Caco-2 (cell line): ENCODE measurements around the gene SAMD10. TPM values are rescaled to one million over a fixed set of nuclear protein-coding genes. Genes with fewer than 3 reads are reported as not detected.

Experiments
- BruUV-seq: library from RNA; stranded (reverse); fragments of 400-500 nt; replicated peaks from 2 replicates; lab custom pipeline; 2021; lab: Mats Ljungman, UMichigan
- CTCF ChIA-PET: fragments of 300-600 bp; sonication (Branson Sonifier 250); formaldehyde crosslinking; loops from one replicate; lab custom pipeline; 2022; ENCODE audit warnings: antibody characterized with exemption; lab: Charles Lee
- POLR2A ChIA-PET: fragments of 300-600 bp; sonication (Branson Sonifier 250); formaldehyde crosslinking; loops from one replicate; lab custom pipeline; 2022; ENCODE audit warnings: antibody characterized with exemption; lab: Charles Lee
- DNase-seq, 2 experiments: peaks; one replicate each; pipeline versions ENCODE4 v3.0.0 to v3.0.0-alpha.2; 2020 to 2022
- H3K27me3 ChIP-seq: replicated peaks from 2 replicates; pipeline ENCODE4 v1.6.0; 2011; ENCODE audit warnings: low read length; ENCODE audit not compliant: control insufficient read depth, insufficient read depth
- H3K36me3 ChIP-seq: 2 replicates; pipeline ENCODE4 v1.5.1; 2011; ENCODE audit warnings: low read length; ENCODE audit not compliant: control insufficient read depth, insufficient read depth
- H3K4me1 ChIP-seq: fragments of 250-450 bp; sonication (Bioruptor Pico); 2 replicates; pipeline ENCODE4 v1.5.1; 2020; ENCODE audit warnings: mild to moderate bottlenecking
- H3K4me3 ChIP-seq: 2 replicates; pipeline ENCODE4 v1.5.1; 2011; ENCODE audit warnings: low read depth, mild to moderate bottlenecking, control low read depth, low read length
- H3K9me3 ChIP-seq: fragments of 250-450 bp; sonication (Bioruptor Pico); 2 replicates; pipeline ENCODE4 v1.5.1; 2020; ENCODE audit warnings: mild to moderate bottlenecking, moderate library complexity
- H3K27ac Mint-ChIP-seq: one replicate; pipeline ENCODE4 v1.8.0; 2022; ENCODE audit warnings: mixed read lengths; ENCODE audit not compliant: unreplicated experiment
- H3K27me3 Mint-ChIP-seq: one replicate; pipeline ENCODE4 v1.8.0; 2022; ENCODE audit warnings: mixed read lengths; ENCODE audit not compliant: insufficient read depth, unreplicated experiment
- H3K36me3 Mint-ChIP-seq: one replicate; pipeline ENCODE4 v1.8.0; 2022; ENCODE audit warnings: mild to moderate bottlenecking, mixed read lengths; ENCODE audit not compliant: insufficient read depth, unreplicated experiment
- H3K4me1 Mint-ChIP-seq: one replicate; pipeline ENCODE4 v1.8.0; 2022; ENCODE audit warnings: low read depth, mixed read lengths; ENCODE audit not compliant: unreplicated experiment
- H3K4me3 Mint-ChIP-seq: one replicate; pipeline ENCODE4 v1.8.0; 2022; ENCODE audit warnings: mild to moderate bottlenecking, moderate library complexity, mixed read lengths; ENCODE audit not compliant: unreplicated experiment
- H3K9me3 Mint-ChIP-seq: one replicate; pipeline ENCODE4 v1.8.0; 2022; ENCODE audit warnings: mixed read lengths; ENCODE audit not compliant: unreplicated experiment
- intact Hi-C: fragments of 100-400 bp; cut with micrococcal nuclease; formaldehyde crosslinking; loops from one replicate; pipeline ENCODE4 v1.10.0; 2022; ENCODE audit not compliant: unreplicated experiment
- total RNA-seq: library from RNA; stranded (reverse); gene quantifications from 2 replicates; pipeline ENCODE4 v1.2.3, GENCODE V29; 2022
- TF ChIP-seq, protein P1 (sequence below), 2 experiments: fragments of 200-600 bp in 1 of 2; IDR thresholded peaks; 1 replicate in 1 of 2; 2 replicates in 1 of 2; pipeline versions ENCODE4 v1.5.1 to v1.8.0; 2011 to 2022; ENCODE audit warnings: antibody characterized with exemption in 1 of 2, control low read depth in 1 of 2, inconsistent platforms in 1 of 2, low read depth in 1 of 2, low read length in 1 of 2, mild to moderate bottlenecking in 1 of 2, moderate library complexity in 1 of 2; ENCODE audit not compliant: insufficient read depth in 1 of 2, severe bottlenecking in 1 of 2, unreplicated experiment in 1 of 2

The SAMD10 gene
- total RNA-seq, 1 experiment from 2014 or later, result 13.6 TPM

DNA sequence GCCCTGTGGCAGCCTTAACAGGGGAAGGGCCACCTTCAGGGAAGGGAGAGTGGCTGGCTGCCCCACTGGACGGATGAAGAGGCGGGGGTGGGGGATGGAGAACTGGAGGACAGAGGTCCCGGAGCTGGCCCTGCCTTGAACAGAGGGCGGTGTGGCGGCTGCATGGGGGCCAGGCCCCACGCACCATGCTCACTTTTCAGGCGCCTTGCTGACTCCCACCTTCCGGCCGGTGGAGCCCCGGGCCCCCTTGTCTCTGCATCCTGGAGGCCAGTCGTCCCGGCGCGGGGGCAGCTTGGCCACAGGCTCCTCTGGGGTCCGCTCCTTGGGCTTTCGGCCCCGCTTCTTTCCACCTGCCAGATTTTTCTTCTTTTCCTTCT is 19.8 kb downstream of the SAMD10 start:
- peaks cover 70% of the 10 kb centered on the region for H3K36me3 Mint-ChIP-seq
- no peaks in the 10 kb centered on the region for H3K27me3 Mint-ChIP-seq
- H3K4me3 ChIP-seq, result no peak overlapping the region
- no peak overlapping the region for H3K27ac Mint-ChIP-seq
- ChIA-PET POLR2A (no interaction called here), CTCF (interaction anchor here (0.5 kb wide), 1 partner anchor 421 kb away, joined by 4 read pairs; no protein-coding TSS in a partner anchor)
- peaks cover 28% of the 10 kb centered on the region for H3K4me1 Mint-ChIP-seq
- no peaks in the 10 kb centered on the region for H3K9me3 Mint-ChIP-seq
- TF ChIP-seq, protein P1, sequence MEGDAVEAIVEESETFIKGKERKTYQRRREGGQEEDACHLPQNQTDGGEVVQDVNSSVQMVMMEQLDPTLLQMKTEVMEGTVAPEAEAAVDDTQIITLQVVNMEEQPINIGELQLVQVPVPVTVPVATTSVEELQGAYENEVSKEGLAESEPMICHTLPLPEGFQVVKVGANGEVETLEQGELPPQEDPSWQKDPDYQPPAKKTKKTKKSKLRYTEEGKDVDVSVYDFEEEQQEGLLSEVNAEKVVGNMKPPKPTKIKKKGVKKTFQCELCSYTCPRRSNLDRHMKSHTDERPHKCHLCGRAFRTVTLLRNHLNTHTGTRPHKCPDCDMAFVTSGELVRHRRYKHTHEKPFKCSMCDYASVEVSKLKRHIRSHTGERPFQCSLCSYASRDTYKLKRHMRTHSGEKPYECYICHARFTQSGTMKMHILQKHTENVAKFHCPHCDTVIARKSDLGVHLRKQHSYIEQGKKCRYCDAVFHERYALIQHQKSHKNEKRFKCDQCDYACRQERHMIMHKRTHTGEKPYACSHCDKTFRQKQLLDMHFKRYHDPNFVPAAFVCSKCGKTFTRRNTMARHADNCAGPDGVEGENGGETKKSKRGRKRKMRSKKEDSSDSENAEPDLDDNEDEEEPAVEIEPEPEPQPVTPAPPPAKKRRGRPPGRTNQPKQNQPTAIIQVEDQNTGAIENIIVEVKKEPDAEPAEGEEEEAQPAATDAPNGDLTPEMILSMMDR (IDR thresholded peaks at IDR 0.05; ENCODE audit: insufficient read depth in 1 of 2, low read depth in 1 of 2, low read length in 1 of 2, severe bottlenecking in 1 of 2, unreplicated experiment in 1 of 2), result no peak
- H3K36me3 ChIP-seq, result peaks cover 15% of the 10 kb centered on the region
- peaks cover 18% of the 10 kb centered on the region for H3K4me1 ChIP-seq
- no TSS peak for BruUV-seq
- DNase-seq, result no peak
- peaks cover 8% of the 10 kb centered on the region; the same call in 1 of the 2 replicates for H3K9me3 ChIP-seq
- H3K27me3 ChIP-seq, result no peaks in the 10 kb centered on the region
- H3K4me3 Mint-ChIP-seq, result no peak overlapping the region
- intact Hi-C loops, result loop anchor here (5.0 kb wide), 1 partner anchor 422 kb away; the partner anchor contains the start of gene PTK6

DNA sequence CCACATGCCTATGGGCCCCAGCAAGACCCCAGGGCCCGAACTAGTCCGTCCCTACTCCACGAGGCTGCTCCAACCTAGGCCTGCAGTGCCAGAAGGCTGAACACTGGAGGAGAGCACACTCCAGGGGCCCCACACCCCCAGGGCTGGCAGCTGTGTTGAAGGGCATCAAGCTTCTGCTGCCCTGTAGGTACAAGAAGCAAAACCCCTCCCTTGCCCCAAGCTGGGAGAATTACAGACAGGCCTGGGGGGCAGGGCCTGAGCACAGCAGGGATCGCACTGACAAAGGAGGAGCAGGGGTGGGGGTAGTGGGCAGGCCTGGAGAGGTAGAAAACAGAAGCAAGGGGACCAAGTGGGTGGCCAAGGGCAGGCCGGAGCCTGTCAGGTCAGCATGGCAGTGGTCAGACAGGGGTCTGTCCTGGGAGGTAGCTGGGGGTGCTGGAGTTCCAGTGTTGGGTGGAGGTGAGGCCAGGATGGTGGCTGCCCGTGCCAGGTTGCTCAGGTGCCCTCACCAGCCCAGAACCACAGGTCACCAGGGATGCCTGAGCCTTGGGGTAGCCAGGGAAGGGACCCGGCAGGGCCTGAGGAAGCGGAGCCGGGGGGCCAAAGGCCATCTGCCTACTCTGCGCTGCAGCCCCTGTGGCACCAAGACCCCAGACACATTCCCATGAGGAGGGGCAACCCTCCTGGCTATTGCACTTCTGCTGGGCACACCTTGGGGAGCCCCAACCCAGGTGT is 20.3 kb downstream of the SAMD10 start:
- ChIA-PET CTCF (interaction anchor here (0.6 kb wide), 1 partner anchor 15 kb away, joined by 3 read pairs; no protein-coding TSS in a partner anchor), POLR2A (interaction anchor here (0.6 kb wide), 1 partner anchor 28 kb away, joined by 3 read pairs; no protein-coding TSS in a partner anchor)
- no peaks in the 10 kb centered on the region for H3K9me3 Mint-ChIP-seq
- peaks cover 70% of the 10 kb centered on the region for H3K36me3 Mint-ChIP-seq
- Histone ChIP-seq H3K36me3 (peaks cover 13% of the 10 kb centered on the region), H3K9me3 (peaks cover 3% of the 10 kb centered on the region; the same call in 1 of the 2 replicates), H3K27me3 (no peaks in the 10 kb centered on the region), H3K4me1 (peaks cover 22% of the 10 kb centered on the region), H3K4me3 (no peak overlapping the region)
- intact Hi-C loops, result loop anchor here (5.0 kb wide), 1 partner anchor 422 kb away; the partner anchor contains the start of gene PTK6
- BruUV-seq, result no TSS peak
- TF ChIP-seq, protein P1 (IDR thresholded peaks at IDR 0.05; ENCODE audit: insufficient read depth in 1 of 2, low read depth in 1 of 2, low read length in 1 of 2, severe bottlenecking in 1 of 2, unreplicated experiment in 1 of 2), result no peak
- H3K4me1 Mint-ChIP-seq, result peaks cover 34% of the 10 kb centered on the region
- DNase-seq, result no peak
- no peaks in the 10 kb centered on the region for H3K27me3 Mint-ChIP-seq
- H3K4me3 Mint-ChIP-seq, result peak overlapping the region; percentile 89
- peak overlapping the region; percentile 94 for H3K27ac Mint-ChIP-seq

DNA sequence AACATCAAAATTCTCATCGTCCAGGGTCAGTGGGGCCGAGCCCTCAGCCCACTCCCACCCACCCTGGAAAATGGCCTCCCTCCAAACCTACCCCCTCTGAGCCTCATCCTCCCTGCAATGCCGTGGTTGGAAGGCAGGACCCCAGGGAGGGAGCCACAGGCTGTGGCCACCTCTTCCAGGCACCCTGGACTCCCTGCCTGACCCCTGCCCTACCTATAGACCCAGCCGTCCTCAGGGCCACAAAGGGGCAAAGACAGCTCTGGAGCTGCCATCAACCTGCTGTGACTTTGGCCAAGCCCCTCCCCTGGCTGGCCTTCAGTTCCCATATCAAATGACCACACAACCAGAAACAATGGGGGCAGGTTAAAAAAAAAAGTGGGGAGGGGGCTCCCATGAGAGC is 21.0 kb downstream of the SAMD10 start:
- Mint-ChIP-seq H3K4me3 (peak overlapping the region; percentile 89), H3K4me1 (peaks cover 40% of the 10 kb centered on the region), H3K27ac (peak overlapping the region; percentile 94), H3K9me3 (no peaks in the 10 kb centered on the region), H3K36me3 (peaks cover 67% of the 10 kb centered on the region), H3K27me3 (no peaks in the 10 kb centered on the region)
- Histone ChIP-seq H3K9me3 (no peaks in the 10 kb centered on the region), H3K27me3 (no peaks in the 10 kb centered on the region), H3K4me1 (peaks cover 22% of the 10 kb centered on the region), H3K4me3 (no peak overlapping the region), H3K36me3 (peaks cover 10% of the 10 kb centered on the region)
- ChIA-PET CTCF (interaction anchor here (0.6 kb wide), 1 partner anchor 15 kb away, joined by 3 read pairs; no protein-coding TSS in a partner anchor), POLR2A (interaction anchor here (0.6 kb wide), 1 partner anchor 29 kb away, joined by 3 read pairs; no protein-coding TSS in a partner anchor)
- intact Hi-C loops, result loop anchor here (5.0 kb wide), 1 partner anchor 421 kb away; the partner anchor contains the start of gene PTK6
- no TSS peak for BruUV-seq
- TF ChIP-seq, protein P1 (IDR thresholded peaks at IDR 0.05; ENCODE audit: insufficient read depth in 1 of 2, low read depth in 1 of 2, low read length in 1 of 2, severe bottlenecking in 1 of 2, unreplicated experiment in 1 of 2), result no peak
- no peak for DNase-seq
